Measurements from ENCODE around the gene IPO7.
A peak's percentile ranks its signal among the peaks of the same experiment; 100 is the strongest.

Gene IPO7

DNA sequence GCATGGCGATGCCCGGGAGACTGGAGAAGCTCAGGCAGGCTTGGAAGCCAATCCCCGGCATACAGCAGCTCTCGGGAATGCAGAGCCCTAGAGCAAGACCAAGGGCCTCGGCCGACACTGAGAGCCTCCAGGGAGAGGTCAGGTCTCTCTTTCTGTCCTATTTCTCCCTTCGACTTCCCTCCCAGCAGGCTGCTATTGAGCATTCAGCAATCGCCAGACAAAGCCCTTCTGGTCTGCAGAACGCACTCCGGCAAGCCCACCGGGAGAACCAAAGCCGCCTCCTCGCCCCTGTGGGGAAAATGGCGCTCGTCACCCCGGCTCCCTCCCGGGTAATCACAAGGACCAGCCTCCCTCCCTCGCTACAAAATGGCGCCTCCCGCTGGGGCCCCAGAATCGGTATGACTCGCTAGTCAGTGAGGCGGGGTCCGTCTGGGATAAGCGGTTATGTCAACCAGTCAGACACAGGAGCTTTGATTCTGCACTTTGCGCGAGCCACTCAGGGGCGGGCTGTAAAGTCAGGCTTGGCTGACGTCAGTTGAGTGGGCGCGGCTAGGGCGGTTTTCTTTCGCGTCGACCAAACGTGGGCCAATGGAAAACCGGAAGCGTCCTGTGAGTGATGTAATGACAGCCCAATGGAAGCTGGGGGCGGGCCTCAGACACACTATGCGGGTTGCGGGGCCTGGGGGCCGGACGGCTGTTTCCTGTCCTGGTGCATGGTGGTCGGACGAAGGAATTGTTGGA, 76.0 kb downstream of the IPO7 start, which contains the start of gene ZNF143:
TSS of gene ZNF143 (plus strand) at position 691 of the 741 bp plus-strand sequence. CDS start 10,297 bp downstream, outside the sequence.
- TF ChIP-seq, protein P1, sequence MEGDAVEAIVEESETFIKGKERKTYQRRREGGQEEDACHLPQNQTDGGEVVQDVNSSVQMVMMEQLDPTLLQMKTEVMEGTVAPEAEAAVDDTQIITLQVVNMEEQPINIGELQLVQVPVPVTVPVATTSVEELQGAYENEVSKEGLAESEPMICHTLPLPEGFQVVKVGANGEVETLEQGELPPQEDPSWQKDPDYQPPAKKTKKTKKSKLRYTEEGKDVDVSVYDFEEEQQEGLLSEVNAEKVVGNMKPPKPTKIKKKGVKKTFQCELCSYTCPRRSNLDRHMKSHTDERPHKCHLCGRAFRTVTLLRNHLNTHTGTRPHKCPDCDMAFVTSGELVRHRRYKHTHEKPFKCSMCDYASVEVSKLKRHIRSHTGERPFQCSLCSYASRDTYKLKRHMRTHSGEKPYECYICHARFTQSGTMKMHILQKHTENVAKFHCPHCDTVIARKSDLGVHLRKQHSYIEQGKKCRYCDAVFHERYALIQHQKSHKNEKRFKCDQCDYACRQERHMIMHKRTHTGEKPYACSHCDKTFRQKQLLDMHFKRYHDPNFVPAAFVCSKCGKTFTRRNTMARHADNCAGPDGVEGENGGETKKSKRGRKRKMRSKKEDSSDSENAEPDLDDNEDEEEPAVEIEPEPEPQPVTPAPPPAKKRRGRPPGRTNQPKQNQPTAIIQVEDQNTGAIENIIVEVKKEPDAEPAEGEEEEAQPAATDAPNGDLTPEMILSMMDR (conservative IDR thresholded peaks at IDR 0.05; ENCODE audit: low read depth, low read length): no peak
- peak; percentile 99 for DNase-seq (ENCODE audit: low read depth)
- H3K4me3 ChIP-seq (ENCODE audit: low read length): peak within 1 kb of the TSS; percentile 98

DNA sequence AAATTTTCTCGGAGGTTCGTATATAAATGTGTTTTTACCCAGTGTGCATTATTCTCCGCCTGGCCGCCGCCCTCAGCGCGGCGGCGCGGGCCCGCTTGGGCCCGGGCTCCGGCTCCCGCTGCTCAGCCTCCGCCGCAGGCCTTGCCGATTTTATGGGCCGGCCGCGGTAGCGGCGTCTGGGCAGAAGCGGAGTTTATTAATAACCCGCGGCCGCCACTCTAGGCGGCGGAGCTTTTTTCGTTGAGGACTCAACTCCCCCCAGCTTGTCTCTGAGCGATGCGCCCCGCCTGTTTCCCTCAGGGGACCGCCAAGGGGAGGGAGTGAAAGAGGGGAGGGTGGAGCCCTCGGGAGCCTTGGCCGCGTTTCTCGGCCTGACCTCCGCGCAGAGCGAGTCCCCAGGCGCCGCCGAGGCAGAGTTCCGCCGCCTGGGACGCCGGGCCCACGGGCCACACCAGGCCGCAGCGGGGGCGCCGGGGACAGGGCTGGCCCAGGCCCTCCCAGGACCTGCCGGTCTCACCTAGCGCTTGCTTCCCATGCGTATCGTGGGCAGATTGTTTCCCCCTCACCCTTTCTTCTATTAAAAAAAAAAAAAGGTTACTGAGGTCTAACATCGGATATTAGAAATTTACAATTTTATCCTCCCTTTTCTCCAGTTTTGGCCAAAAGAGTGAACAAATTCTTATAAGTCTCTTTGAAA, 76.8 kb downstream of the IPO7 start:
- TF ChIP-seq, protein P1 (conservative IDR thresholded peaks at IDR 0.05; ENCODE audit: low read depth, low read length): no peak
- peak; percentile 62 for DNase-seq (ENCODE audit: low read depth)
- peak overlapping the region; percentile 52 for H3K4me3 ChIP-seq (ENCODE audit: low read length)

DNA sequence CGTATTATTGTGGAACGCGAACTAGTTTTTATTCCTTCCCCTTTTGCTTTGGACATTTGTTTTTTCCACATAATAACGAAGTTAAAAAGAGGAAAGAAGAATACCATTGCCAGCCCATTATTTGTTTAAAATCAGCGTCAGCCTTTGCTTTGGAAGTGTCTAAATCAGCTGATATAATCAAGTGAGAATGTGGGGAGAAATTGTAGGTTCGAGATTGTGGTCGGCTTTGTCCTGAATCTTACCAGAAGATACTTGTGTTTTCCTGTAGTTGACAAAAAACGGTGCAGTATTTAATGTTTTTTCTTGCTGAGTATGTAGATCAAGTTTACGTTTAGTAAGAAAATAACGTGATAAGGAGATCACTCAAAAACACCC, 77.3 kb downstream of the IPO7 start:
- DNase-seq (ENCODE audit: low read depth): no peak

DNA sequence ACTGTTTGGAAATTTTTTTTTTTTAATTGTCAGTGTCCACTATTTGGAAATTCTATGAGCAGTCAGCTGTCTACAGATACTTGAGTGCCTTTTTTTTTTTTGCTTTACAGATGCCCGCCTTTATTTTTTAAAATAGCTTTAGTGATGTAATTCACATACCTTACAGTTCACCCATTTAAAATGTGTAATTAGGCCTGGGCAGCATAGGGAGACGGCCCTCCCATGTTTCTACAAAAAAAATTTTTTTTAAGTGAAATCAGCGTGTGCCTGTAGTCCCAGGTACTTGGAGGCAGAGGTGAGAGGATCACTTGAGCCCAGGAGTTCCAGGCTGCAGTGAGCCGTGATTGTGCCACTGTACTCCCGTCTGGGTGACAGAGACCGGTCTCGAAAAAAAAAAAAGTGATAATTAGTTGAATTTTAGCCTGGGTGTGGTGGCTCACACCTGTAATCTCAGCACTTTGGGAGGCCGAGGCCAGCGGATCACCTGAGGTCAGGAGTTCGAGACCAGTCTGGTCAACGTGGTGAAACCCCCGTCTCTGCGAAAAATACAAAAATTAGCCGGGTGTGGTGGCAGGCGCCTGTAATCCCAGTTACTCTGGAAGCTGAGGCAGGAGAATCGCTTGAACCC, 77.8 kb downstream of the IPO7 start:
- peak overlapping the region; percentile 52 for H3K4me3 ChIP-seq (ENCODE audit: low read length)
- TF ChIP-seq, protein P1 (conservative IDR thresholded peaks at IDR 0.05; ENCODE audit: low read depth, low read length): no peak
- DNase-seq (ENCODE audit: low read depth): no peak

More for the DNA sequence above, 77.3 kb downstream of the IPO7 start:
- TF ChIP-seq, protein P1 (conservative IDR thresholded peaks at IDR 0.05; ENCODE audit: low read depth, low read length): no peak
- H3K4me3 ChIP-seq (ENCODE audit: low read length): peak overlapping the region; percentile 52

DNA sequence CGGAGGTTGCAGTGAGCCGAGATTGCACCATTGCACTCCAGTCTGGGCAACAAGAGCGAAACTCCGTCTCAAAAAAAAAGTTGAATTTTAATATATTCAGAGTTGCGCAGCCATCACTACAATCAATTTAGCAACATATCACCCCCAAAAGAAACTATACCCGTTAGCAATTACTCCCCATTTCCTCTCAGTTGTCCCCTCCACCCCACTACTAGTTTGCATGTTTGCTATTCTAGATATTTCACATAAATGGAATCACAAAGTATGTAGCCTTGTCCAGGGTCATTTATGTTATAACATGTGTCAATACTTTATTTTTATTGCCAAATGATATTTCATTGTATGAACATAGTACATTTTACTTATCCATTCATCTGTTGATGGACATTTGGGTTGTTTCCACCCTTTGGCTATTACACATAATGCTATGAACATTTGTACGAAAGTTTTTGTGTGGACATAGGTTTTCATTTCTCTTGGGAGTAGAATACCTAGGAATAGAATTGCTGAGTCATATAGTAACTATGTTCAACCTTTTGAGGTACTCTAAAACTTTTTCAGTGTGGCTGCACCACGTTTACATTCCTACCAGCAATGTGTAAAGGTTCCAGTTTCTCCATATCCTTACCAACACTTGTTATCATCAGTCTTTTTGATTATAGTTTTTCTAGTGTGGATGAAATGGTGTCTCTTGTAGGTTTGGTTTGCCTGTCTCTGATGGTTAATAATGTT, 78.5 kb downstream of the IPO7 start:
- TF ChIP-seq, protein P1 (conservative IDR thresholded peaks at IDR 0.05; ENCODE audit: low read depth, low read length): no peak
- no peak for DNase-seq (ENCODE audit: low read depth)
- no peak overlapping the region for H3K4me3 ChIP-seq (ENCODE audit: low read length)

DNA sequence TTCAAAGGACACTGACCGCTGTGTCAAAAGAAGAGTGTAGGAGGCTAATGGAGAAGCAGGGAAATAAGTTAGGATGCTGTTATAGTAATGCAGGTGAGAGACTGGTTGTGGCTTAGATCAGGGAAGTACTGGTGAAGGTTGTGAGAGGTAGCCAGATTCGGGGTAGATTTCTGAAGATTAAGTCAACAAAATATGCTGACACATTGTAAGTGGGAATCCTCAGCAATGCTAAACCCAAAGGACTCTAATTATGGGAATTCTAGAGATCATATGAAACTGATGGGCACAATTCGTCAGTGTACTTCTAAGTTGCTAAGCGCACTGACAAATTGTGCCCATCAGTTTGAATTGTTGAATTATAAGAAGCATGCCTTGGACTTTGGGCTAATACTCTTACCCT, 86.3 kb downstream of the IPO7 start:
- H3K4me3 ChIP-seq (ENCODE audit: low read length): no peak overlapping the region
- DNase-seq (ENCODE audit: low read depth): no peak
- TF ChIP-seq, protein P1 (conservative IDR thresholded peaks at IDR 0.05; ENCODE audit: low read depth, low read length): no peak
